Stimulated activated CD8-positive, alpha-beta memory T cell treated with anti-CD3 and anti-CD28 coated beads, Interleukin-7, amount 100 ng/mL, for 4 hours (primary cell): ENCODE data around the gene MEIS2.

Experiments used
- DNase-seq, 2 donors: peaks; one replicate each; pipeline ENCODE4 v3.0.0-alpha.2; 2020; ENCODE audit warnings: low read depth in 2 of 2

MEIS2 gene

GRCh38 chr15:37100109-37100965, at the start of gene MEIS2:
MEIS2 (minus strand) TSS chr15:37100549; CDS start chr15:37099466, 1,083 bp downstream.
- no peak for DNase-seq

DNA sequence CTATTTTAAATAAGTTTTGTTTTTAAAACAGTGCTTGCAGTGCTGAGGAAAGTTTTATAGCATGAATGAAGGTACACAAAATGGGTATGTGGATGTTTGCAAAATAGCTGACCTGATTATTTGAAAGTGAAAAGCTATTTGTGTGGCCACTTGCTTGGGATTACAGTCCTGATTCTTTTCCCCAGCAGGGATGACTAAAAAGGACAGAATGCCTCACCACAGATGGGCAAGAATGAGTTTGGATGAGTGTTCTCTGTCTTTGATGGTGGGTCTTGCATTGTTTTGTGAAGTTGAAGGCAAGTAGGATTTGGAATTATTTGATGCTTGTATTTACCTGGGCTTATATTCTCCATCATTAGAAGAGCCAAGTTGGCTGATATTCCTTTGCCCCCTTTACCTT, 48.8 kb upstream of the MEIS2 start:
- no peak for DNase-seq

GRCh38 chr15:37148714-37149113, 48.4 kb upstream of the MEIS2 start:
- DNase-seq = no peak

DNA sequence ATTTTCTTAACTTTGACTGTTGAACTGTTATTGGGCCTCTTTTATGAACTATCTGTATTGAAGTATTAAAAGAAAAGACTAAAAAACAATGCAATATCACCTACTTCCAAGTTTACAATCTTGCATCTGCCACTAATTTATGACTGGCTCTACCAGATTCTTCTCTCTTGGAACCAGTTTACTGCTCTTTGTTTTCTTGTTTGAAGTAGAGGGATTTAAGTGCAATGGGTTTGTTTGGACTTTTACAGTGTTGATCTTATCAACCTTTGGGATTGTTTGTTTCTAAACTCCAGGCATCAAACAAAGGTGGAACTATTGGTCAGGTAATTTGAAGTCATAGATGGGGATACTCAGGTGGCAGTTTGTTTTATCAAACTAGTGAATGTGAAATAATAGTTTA, 43.0 kb upstream of the MEIS2 start:
- DNase-seq = no peak

- DNase-seq = no peak
Observed at GRCh38 chr15:37142371-37142770, 42.0 kb upstream of the MEIS2 start.

DNA sequence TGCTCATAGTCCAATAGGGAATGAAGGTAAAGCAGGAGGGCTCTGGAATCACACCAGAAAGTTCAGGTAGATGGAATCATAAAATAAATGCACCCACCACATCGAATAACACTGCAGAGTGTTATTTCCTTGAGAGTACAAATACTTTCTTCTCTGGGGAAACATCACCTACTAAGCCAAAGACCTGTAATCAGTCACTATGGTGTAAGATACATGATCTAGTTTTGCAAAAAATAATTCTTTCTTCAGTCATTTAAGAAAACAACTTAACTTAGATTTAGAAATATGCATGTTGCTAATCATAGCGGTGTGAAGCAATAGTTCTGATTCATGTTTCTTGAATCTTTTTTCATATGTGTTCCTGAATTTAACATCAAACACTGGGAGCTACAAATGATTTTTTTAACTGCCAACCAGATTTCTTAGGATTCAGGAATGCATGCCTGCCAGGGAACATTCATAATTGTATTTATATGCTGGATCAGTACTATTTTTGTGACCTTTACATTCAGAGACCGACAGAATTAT, 40.2 kb upstream of the MEIS2 start:
- DNase-seq = no peak

DNA sequence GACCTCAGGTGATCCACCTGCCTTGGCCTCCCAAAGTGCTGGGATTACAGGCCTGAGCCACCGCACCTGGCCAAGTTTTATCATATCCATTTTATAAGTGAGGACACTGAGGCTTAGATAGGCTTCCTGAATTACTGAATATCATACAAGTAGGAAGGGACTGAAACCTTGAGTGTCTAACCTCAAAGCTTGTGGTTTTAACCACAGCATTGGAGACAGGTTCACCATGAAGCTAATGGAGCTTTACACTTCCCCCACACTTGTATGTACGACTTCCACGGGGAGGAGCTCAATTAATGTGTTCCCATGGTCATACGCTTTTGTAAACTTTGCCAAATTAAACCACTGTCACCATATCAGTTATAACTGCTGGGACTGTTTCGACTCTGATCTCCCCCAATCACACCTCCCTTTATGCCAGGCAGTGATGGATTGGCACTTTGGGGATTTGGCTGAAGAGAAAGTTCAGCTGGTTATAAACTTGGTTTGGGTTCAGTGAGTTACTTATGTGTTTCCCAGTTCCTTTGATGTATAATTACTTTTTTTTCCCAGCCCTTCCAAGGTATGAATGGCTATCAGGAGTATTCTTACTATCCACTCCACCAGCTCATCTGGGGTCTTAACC, 38.4 kb upstream of the MEIS2 start:
- no peak for DNase-seq

- DNase-seq = no peak
Observed at GRCh38 chr15:37137221-37137620, 36.9 kb upstream of the MEIS2 start.

- no peak for DNase-seq
Observed at GRCh38 chr15:37136666-37137065, 36.3 kb upstream of the MEIS2 start.

GRCh38 chr15:37135225-37135624, 34.9 kb upstream of the MEIS2 start:
- DNase-seq = no peak

- DNase-seq = no peak
Observed at GRCh38 chr15:37134699-37135131, 34.4 kb upstream of the MEIS2 start.

- DNase-seq = no peak
Observed at GRCh38 chr15:37134244-37134643, 33.9 kb upstream of the MEIS2 start.

DNA sequence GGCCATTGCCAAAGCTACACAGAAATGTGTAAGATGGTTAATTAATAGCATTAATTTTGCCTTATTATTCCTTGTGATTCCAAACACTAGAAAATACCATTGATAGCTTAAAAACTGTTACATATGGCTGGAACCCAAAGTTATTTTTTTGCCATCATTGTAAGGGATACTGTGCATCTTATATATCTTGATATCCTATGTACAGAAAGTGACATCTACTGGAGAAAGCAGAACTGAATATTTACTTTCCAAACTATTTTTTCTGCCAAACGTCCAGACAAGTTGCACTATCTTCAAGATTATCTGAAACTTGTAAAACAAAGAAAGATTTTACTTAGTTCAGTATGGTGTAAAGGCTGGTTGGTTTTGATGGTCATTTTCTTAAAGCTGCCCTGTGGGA, 33.3 kb upstream of the MEIS2 start:
- no peak for DNase-seq

- DNase-seq = no peak
Observed at GRCh38 chr15:37132826-37133417, 32.6 kb upstream of the MEIS2 start.

DNA sequence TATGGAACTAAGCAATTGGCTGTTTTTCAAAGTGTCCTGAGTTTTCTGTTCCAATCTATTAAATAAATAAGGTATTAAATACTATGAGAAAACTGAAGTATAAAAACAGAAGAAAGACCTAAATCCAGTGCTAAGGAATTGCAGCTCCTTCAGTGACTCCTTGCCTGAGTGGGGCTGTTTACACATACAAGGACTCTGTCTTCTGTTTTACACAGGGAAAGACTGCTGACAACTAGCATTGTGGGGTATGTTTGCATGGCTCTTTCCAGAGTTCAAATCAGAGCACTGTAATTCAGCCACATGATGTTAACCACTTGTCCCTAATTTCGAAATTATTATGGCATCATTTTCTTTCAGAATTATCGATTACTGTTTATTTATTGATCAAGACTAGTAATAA, 31.3 kb upstream of the MEIS2 start:
- DNase-seq = no peak

DNA sequence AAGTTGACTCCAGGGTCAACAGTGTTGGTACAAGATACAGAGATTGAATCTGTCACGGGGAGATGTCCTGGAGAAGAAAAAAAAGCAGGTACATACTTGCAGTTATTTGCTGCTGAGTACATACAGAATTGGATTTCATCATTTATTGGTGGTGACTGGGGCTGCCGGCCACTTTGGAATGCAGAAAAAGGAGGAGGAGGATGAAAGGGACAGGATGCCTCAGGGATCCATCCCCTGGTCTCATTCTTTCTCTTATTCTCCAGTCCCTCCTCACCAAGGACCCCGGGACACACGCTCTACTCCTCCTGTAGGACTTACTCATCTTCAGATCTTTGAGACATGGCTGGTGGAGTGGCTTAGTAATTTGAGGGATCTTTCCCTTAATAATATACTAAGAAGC, 30.0 kb upstream of the MEIS2 start:
- DNase-seq = no peak

DNA sequence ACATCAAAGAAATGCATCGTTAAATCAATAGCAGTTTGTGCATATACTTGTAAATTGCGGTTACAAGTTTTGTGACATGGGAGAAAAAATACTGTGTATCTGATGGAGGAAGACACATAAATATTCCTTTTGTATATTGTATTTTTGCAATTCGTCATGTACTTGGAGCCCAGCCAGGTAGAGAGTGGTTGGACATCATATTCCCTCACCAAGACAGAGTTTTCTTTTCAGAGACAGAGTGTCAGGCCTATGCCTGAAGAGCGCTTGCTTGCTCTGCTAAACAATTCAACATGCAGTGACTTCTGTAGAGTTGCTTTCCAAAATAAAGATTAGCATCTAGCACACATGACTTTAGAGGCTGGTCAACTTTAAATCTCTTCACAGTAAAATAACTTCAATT, 24.8 kb upstream of the MEIS2 start:
- DNase-seq = no peak

DNA sequence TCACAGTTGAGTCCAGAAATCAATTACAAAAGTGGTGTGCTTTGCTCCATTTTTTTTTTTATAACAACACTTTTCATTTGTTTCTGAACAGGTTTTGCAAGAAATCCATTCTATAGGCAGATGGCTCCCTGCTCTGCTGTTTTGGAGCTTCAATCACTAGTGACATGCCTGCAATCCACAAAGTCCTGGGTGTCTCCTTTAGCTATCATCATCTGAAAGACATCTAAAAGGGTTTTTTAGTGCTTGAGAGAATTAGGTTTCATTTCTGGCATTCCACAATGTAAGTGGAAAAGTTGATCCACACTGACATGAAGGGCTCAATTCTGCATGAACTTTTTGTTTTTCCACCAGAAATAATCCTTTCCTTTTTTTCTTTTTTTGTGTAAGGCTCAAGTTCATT, 24.0 kb upstream of the MEIS2 start:
- DNase-seq = no peak

- no peak for DNase-seq
Observed at GRCh38 chr15:37122703-37123102, 22.4 kb upstream of the MEIS2 start.

GRCh38 chr15:37121492-37121891, 21.1 kb upstream of the MEIS2 start:
- DNase-seq = no peak

DNA sequence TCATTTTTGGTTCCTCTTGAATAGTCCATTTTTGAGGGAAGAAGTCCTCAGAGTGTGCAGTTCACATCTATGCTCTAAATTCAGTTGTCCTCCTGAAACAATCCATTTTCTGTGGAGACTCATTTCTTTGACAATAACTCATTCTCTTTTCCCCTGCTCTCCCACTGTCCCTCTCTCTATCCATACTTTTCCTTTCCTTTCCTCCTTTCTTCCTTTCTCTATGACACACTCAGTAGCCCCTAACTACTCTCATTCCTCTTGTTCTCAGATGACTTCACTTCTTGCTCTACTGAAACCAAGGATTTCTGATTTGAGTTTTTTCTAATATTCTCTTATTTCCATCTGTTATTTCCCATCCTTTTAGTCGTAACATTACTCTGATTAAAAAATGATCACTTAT, 16.7 kb upstream of the MEIS2 start:
- no peak for DNase-seq

- no peak for DNase-seq
Observed at GRCh38 chr15:37115538-37115937, 15.2 kb upstream of the MEIS2 start.
